Measurements from ENCODE around the gene OSBPL3.

OSBPL3 gene

GRCh38 chr7:24748521-24748920, 231.5 kb downstream of the OSBPL3 start:
- TF ChIP-seq CTCF (IDR thresholded peaks at IDR 0.05; ENCODE audit: low read length, missing control alignments) = no peak
- DNase-seq (ENCODE audit: low read depth) = no peak
- H3K4me3 ChIP-seq (replicated peaks; ENCODE audit: low read depth, low read length) = no peak overlapping the region

Data from fibroblast of pulmonary artery (primary cell).